Activated T-helper 9 cell treated with anti-CD3 and anti-CD28 coated beads, Interleukin-2, amount 50 U/mL, for 16 hours (primary cell): Measurements from ENCODE around the gene RTKN2.
"Not testable (repeated sequence)": the region's sequence is repeated elsewhere in the genome, so short reads cannot be mapped to it uniquely, and the experiment has no call there.

Experiments
- DNase-seq: peaks from one replicate; pipeline ENCODE4 v3.0.0-alpha.2; 2020; ENCODE audit warnings: low read depth

RTKN2 gene

DNA sequence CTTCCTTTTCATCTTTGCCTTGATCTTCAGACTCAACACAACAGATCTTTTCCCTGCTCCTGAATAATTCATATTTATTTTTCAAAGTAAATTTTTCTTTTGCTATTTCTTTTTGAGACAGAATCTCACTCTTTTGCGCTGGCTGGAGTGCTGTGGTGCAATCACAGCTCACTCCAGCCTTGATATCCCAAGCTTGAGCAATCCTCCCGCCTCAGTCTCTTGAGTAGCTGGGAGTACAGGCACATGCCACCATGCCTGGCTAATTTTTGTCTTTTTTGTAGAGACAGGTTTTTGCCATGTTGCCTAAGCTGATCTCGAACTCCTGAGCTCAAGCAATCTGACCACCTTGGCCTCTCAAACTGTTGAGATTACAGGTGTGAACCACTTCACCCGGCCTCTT lies 9.2 kb downstream of the RTKN2 start:
- DNase-seq, result no peak

DNA sequence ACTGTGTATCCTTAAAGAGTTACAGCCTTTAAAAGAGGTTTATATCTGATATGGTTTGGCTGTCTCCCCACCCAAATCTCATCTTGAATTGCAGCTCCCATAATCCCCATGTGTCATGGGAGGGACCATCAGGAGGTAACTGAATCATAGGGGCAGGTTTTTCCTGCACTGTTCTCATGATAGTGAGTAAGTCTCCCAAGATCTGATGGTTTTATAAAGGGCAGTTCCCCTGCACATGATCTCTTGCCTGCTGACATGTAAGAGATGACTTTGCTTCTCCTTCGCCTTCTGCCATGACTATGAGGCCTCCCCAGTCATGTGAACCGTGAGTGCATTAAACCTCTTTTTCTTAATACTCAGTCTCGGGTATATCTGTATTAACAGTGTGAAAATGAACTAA lies 9.7 kb downstream of the RTKN2 start:
- no peak for DNase-seq

DNA sequence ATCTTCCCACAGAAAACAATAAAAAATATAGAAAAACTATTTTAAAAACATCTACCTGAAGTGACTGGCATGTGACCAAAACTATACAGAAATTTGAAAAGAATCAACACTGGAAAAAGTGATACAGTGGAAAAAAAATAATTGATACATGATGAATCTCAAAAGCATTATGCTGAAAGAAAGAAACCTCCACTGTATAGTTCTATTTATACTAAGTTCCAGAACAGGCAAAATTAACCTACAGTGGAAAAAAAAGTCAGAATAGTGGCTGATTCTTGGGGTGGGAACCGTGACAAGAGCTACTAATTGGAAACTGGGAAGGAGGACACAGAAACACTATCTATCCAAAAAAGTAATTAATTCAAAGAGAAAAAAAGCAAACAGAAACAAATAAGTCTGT lies 14.9 kb downstream of the RTKN2 start:
- DNase-seq, result no peak

DNA sequence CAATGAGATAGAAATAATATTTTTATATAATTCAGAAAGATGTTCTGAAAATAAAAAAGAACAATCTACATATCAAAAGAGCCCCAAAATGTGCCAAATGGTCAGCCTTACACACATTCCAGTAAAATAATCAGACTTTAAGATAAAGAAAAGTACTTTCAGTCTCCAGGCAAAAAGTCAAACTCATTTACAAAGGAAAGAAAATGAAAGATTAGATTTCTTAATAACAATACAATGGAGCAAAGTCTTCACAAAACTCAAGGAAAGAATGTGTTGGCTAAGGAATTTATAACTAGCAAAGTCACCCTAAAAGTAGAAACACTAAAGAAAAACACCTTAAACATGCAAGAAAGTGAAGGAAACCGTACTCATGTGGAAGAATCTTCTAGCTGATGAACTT lies 16.6 kb downstream of the RTKN2 start:
- no peak for DNase-seq

DNA sequence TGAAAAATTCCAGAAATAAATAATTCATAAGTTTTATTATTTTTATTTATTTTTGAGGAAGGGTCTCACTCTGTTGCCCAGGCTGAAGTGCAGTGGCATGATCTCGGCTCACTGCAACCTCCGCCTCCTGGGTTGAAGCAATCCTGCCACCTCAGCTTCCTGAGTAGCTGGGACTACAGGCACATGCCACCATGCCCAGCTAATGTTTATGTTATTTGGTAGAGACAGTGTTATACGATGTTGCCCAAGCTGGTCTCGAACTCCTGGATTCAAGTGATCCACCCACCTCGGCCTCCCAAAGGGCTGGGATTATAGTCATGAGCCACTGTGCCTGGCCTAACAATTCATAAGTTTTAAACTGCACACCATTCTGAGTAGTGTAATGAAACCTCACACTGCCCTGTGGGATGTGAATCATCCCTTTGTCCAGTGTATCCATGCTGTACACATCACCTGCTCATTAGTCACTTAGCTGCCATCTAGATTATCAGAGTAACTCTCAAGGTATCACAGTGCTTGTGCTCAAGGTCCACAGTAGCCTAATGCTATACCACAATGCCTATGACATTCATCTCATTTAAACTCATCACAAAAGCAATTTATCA lies 17.9 kb downstream of the RTKN2 start:
- no peak for DNase-seq

DNA sequence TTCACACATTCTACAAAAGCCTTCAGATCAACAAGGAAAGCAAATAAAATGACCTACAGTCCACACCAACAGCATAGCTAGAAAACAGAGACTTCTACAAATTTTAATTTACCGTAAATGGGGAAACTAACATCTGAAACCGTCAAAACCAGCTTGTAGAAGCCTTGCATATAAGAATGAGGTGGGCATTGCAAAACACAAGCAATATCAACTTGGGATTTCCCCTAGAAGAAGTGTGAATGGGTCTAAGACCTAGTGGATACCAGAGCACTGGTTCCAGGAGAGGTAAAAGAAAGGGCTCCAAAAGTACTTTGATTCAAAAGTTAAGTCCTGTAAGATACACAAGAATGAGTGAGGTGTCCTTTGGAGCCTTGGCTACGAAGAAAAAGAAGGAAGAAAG lies 18.7 kb downstream of the RTKN2 start:
- DNase-seq, result no peak

DNA sequence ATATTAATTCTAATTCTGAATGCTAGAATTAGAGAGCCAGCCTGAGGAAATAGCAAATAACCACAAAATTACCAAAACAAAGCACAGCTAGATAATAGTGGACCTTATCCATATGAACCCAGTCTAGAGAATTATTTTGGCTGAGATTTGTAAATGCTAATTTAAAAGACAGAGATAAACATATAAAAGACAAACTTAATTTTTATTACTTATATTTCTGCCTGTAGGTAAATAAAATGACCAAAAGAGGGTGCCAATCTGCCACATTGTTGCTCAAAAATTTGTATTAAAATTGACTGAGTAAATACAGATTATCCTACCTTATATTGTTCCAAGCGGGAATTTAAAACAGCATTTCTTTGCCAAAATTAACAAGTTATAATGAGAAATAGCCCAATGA lies 20.2 kb downstream of the RTKN2 start:
- no peak for DNase-seq

DNA sequence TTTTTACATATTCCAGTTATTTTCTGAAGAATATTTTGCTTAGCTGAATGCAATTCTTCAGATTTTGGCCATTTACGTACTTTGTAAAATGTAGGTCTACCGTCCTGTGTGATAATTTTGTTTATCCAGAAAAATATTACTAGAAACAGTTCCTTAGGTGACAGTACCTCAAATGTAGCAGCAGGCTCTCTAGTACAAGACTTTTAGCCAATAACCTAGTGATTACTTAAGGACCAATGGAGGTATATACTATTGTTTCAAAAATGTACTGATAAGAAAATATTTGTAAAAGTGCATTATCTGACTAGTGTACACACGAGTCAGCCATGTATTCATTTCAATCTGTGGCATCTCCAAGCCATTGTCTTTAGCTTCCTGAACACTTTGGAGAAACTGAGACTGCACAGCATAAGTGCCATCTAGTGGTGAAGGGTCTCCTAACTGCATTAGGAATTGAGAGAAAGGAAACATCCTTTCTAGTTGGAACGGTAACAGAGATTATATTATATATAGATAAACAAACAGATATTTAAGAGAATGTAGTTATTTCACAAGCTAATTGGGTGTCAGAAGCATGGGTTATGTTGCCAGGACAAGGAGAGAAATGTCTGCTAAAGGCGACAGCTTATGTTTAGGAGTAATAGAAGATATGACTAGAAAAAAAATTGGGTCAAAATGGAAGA lies 23.7 kb downstream of the RTKN2 start:
- DNase-seq, result peak; percentile 13

DNA sequence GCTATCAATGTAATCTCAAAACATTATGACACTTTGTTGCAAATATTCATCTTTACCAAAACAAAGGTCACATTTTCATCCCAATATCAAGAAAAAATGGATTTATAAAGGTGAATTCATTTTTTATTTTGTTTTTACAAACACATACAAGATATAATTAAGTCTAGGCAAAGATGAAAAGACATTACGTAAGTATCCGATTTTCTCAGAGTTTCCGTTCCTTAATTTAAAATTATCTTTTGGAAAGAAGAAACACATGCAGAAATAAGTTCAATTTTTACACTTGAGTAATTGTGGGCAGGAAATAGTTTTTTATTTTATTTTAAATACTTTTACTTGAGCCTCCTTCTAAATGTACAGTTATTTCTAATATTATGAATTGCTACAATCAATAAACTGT lies 24.6 kb downstream of the RTKN2 start:
- DNase-seq, result no peak

DNA sequence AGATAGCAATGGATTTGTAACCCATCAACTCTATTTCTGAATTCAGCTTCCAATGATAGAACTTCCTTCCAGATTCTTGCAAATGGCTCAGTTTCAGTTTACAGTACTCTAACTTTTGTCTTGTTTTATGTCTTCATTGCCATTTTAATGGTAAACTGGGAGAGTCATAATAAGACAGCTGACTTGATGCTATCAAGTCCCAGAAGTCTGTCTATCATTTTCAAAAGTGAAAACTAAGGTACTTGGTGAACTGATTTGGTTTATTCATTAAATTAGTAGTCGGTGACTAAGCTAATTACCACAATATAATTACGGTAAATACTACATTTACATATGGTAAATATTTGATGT lies 25.0 kb downstream of the RTKN2 start:
- DNase-seq, result no peak

DNA sequence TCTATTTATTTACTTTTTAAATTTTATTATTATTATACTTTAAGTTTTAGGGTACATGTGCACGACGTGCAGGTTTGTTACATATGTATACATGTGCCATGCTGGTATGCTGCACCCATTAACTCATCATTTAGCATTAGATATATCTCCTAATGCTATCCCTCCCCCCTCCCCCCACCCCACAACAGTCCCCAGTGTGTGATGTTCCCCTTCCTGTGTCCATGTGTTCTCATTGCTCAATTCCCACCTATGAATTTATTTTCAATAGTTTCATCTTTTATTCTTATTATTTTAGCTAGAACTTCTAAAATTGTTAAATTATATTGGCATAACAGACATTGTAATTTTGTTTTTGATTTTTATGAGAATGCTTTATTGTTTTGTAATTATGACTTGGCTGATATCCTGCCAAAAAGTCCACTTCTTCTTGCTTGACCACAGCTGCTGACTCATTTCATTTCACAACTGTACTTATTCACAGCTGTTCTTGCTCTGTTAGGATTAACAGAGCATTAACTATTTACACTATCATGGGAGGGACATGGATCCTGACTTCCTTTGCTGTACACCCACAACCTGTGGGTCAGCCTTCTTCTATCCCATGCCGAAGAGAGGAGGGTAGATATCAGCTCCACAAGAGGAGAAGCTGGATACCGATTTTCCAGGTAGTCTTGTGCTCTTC lies 25.5 kb downstream of the RTKN2 start:
- not testable (repeated sequence) for DNase-seq

DNA sequence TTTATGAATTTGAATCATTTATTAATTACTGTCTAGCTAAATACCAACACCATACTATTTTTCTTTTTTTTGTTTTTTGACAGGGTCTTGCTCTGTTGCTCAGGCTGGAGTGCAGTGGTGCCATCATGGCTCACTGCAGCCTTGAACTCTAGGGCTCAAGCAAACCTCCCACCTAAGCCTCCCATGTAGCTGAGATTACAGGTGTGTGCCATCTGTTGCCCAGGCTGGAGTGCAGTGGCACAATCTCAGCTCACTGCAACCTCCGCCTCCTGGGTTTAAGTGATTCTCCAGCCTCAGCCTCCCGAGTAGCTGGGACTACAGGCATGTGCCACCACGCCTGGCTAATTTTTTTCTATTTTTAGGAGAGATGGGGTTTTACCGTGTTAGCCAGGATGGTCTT lies 27.1 kb downstream of the RTKN2 start:
- not testable (repeated sequence) for DNase-seq

DNA sequence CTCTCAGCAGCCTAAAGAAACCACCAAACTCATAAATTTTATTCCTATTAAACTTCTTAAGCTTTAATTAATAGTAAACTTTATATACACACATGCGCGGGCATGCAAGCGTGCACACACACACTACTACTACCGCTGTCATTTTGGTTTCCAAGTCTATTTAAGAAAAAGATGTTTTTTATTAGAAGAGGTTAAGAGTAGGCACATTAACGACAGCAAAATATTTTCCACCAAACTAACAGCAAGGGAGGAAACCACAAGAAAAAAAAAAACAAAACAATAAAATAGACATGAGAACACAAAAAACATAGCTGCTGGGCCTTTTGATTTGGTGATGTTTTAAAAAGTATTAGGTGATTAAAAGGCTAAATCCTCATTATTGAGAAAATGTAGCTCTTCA lies 28.6 kb downstream of the RTKN2 start:
- no peak for DNase-seq

DNA sequence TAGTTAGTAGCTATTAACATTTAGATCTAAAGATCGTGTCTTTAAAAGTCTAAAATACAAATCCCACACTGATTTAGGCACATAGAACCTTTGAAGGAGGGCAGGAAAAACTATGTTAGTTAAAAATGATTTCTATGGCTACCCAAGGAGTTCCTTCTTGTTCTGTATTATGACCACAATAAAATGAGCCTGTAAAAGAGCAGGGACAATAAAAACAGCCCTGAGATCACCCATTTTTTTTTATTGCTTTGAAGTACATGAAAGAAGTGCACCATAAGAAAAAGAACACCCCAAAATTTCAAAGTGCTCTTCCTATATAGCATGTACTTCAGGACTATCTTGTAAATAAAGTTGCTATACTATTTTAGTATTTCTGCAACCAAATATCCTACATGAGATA lies 29.8 kb downstream of the RTKN2 start:
- DNase-seq, result no peak

DNA sequence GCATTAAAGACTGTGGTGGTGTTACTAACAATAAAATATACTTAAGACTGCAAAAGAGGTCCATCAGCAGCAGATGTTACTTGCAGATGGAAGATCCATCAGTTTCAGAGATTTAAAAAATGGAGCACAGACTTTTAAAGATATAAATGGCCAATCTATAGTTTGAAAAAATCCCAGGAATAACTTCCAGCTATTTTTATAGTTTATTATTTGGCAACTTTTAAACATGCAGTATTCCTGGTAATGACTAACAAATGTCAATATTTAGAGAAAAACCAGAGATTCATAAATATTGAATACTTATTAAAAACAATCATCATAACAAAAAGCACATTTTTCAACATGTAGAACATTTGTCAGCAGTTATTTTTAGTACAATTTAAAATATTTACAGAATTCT lies 30.7 kb downstream of the RTKN2 start:
- no peak for DNase-seq

DNA sequence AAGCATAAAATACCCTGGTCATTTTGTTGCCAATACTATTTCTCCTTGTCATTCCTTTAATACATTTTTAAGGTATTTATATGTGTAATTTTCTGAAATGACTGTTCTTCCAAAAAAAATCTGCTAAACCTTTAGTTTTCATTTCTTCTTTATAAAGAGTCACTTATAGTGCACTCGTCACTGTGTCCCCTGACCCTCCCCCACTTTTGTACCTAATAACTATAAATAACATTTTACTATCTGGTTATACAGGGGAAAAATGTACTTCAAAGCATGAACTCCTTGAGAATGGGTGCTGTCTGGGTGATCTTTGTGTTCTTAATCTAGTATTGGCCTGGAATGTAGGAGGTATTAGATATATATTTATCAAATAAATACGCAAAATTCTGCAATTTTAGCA lies 31.1 kb downstream of the RTKN2 start:
- DNase-seq, result no peak

DNA sequence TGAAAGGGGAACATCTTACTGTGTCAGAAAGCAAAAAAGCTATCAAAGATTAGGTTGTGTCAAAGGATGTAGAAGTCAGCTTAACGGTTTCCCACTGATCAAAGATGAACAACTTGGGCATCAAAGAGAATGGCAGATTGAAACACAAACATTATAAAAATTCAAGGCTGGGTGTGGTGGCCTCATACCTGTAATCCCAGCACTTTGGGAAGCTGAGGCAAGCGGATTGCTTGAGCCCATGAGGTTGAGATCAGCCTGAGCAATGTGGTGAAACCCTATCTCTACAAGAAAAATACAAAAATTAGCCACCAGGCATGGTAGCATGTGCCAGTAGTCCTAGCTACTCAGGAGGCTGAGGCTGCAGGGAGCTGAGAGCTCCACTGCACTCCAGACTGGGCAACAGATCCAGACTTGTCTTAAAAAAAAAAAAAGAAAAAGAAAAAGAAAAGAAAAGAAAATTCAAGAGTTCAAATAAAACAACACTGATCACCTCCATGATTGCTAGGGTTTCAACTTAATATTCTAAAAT lies 34.5 kb downstream of the RTKN2 start:
- DNase-seq, result no peak

DNA sequence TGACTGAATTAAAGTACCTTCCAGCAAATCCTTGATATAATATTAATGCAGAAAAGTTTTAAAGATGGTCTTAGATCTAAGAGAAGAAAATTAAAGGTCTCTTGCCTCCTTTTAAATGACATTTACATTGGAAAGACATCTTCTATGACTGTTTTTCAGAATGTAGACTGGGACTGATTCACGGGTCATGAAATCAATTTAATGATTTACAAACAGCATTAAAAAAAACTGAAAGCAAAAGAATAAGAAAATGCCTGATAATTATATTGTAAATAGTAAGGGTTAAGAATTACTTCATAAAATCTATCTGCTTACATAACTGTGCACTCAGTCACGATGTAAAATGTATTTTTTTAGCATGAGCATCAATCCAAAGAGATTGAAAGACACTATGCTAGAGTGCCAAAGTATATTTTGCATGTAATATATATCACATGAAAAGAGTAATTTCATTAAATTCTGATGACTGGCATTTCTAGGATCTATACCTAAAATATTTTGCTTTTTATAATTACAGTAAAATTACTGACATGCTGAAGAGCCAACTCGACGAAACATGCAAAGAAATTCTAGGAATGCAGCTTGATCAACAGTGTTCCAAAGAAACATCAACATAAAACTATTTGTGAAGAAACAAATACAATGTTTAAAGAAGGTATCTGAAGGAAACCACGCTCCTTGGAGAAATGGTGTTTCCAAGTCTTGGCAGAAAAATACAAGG lies 35.1 kb downstream of the RTKN2 start:
- no peak for DNase-seq

DNA sequence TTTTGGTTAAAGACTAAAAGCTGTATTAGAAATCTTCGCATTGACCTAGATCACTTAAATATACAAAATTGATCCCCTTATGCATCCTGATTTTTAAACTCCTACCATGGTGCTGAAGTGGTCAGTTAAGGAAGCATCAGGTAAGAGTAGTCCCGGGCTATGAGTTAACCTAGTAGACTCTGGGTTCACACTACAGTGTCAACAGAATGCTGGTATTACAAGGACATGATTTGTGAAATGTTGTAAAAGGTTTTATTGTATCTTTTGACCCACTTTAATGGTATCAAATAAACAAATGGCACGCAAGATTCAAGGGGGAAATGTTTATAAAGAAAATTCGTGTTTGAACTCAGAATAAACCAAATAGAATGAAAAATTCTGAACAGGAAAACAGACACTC lies 36.8 kb downstream of the RTKN2 start:
- DNase-seq, result no peak

DNA sequence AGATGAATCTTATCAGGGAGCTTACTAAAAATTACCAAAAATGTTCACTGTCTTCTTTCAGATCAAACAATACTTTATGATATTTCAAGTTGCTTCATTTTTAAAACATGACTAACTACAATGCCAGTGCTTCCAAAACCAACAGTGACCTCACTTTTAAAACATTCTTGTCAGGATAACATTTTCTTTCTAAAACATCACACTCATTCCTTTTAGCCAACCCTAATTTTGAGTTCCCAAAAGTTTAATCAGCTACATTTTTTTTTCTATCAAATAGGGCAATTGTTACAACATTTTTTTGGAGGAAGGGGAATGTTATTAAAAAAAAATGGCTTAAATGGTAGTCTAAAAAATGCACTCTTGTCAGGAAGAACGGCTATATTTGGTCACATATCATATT lies 37.3 kb downstream of the RTKN2 start:
- DNase-seq, result no peak

DNA sequence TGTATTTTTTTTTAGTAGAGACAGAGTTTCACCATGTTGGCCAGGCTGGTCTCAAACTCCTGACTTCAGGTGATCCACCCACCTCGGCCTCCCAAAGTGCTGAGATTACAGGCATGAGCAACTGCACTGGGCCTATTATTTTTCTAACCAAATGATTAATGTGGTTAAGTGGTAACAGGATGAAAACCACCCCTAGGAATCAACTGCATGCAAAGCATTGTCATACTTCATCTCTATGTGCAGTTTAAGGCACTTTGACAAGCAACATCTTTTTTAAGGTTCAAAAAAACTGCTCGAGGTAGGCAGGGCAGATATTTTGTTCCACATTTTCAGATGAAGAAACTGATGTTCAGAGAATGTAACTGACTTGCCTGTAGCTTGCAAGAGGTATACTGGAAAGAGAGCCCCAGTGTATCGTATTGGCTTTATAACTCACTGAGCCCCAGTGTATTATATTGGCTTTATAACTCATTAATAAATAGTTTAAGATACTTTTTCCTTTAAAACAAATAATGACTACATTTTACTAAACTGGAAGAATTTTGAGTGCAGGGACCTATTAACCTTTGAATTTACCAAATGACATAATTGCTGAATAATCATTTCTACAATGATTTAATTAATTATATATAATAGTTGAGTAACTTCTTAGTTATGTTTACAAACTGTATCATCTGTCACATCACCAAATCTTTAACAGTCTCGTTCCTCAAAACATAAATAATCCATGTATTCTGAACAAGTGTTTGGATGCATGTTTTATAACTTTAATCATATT lies 38.1 kb downstream of the RTKN2 start:
- DNase-seq, result no peak

DNA sequence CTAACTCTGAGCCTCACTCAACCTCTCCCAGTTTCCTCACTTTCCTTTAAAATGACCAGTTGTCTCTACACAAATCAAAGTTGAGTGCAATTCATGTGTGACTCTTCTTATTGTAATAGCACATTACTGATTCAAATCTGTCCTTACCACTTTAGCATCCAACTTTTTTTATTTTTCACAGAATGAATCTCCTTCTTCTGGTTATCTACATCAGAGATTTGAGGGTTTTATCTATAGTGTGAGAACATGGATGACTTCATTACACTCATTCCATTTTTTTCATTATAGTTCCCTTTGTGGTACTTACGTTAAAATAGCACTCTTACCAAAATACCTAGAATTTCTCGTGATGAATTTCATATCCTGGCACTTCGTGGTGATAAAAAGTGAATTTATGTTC lies 43.3 kb downstream of the RTKN2 start:
- no peak for DNase-seq
